Measurements from ENCODE around the gene RB1.

RB1 gene

DNA sequence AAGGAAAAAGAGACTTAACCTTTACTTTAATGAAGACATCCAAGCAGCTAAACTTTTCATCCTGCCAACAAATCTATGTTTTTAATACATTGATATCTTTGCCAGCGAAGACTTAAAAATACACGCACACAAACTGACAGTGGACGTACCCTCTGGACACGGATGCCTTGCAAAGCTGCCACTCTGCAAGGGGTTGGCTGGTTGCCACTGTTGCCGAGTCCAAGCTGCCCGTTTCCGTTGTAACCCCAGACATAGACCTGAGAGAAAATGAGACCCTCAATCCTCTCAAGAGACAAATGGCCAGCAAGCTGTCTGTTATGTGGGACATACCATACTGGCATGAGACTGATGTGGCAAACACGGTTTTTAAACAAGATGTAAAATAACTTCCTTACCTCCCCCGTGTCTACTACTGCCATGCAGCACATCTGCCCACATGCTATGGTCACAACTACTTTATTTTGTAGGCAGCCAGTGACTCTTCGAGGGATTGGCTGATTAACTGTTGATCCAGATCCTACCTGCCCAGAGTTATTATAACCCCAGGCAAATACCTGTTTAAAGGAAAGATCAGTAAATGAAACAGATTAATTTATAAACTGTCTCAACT is 208.2 kb downstream of the RB1 start:
- Histone ChIP-seq H2AFZ (ENCODE audit: low read depth) (no peak overlapping the region), H3K27ac (no peak overlapping the region), H4K20me1 (ENCODE audit: insufficient read depth) (no peaks in the 10 kb centered on the region), H3K4me2 (no peak overlapping the region), H3K4me1 (ENCODE audit: low read depth, poor library complexity, severe bottlenecking) (no peaks in the 10 kb centered on the region), H3K9ac (no peak overlapping the region), H3K27me3 (ENCODE audit: insufficient read depth, low read depth) (no peaks in the 10 kb centered on the region), H3K79me2 (ENCODE audit: insufficient read depth, low read depth) (no peaks in the 10 kb centered on the region), H3K36me3 (ENCODE audit: insufficient read depth) (no peaks in the 10 kb centered on the region), H3K4me3 (IDR thresholded peaks at IDR 0.05; ENCODE audit: insufficient read depth, low read depth, low read length) (no peak overlapping the region)
- TF ChIP-seq, protein P1, sequence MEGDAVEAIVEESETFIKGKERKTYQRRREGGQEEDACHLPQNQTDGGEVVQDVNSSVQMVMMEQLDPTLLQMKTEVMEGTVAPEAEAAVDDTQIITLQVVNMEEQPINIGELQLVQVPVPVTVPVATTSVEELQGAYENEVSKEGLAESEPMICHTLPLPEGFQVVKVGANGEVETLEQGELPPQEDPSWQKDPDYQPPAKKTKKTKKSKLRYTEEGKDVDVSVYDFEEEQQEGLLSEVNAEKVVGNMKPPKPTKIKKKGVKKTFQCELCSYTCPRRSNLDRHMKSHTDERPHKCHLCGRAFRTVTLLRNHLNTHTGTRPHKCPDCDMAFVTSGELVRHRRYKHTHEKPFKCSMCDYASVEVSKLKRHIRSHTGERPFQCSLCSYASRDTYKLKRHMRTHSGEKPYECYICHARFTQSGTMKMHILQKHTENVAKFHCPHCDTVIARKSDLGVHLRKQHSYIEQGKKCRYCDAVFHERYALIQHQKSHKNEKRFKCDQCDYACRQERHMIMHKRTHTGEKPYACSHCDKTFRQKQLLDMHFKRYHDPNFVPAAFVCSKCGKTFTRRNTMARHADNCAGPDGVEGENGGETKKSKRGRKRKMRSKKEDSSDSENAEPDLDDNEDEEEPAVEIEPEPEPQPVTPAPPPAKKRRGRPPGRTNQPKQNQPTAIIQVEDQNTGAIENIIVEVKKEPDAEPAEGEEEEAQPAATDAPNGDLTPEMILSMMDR (conservative IDR thresholded peaks at IDR 0.05; ENCODE audit: low read depth, low read length), result no peak

DNA sequence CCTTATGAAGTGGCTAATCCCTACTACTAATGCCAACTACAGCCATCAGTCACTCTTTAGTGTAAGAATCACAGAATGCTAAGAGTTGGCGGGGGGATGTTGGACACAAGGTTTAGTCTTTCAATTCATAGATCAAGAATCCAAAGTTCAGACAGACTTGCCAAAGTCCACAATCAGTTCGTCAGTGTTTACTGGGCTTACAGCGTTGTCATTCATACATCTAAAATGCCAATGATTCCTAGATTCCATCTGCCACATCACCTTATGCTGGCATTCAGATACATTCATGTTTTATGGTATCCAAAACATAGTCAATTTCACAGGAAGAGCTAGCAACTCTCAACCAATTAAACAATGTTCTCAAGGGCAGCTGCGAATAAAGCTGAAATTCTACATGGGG is 211.2 kb downstream of the RB1 start:
- H3K27ac ChIP-seq, result no peak overlapping the region
- H3K4me3 ChIP-seq (IDR thresholded peaks at IDR 0.05; ENCODE audit: insufficient read depth, low read depth, low read length), result no peak overlapping the region
- H3K27me3 ChIP-seq (ENCODE audit: insufficient read depth, low read depth), result no peaks in the 10 kb centered on the region
- no peak overlapping the region for H2AFZ ChIP-seq (ENCODE audit: low read depth)
- no peaks in the 10 kb centered on the region for H3K4me1 ChIP-seq (ENCODE audit: low read depth, poor library complexity, severe bottlenecking)
- no peak overlapping the region for H3K9ac ChIP-seq
- no peaks in the 10 kb centered on the region for H4K20me1 ChIP-seq (ENCODE audit: insufficient read depth)
- TF ChIP-seq, protein P1 (conservative IDR thresholded peaks at IDR 0.05; ENCODE audit: low read depth, low read length), result no peak
- no peaks in the 10 kb centered on the region for H3K36me3 ChIP-seq (ENCODE audit: insufficient read depth)
- no peak overlapping the region for H3K4me2 ChIP-seq
- no peaks in the 10 kb centered on the region for H3K79me2 ChIP-seq (ENCODE audit: insufficient read depth, low read depth)

DNA sequence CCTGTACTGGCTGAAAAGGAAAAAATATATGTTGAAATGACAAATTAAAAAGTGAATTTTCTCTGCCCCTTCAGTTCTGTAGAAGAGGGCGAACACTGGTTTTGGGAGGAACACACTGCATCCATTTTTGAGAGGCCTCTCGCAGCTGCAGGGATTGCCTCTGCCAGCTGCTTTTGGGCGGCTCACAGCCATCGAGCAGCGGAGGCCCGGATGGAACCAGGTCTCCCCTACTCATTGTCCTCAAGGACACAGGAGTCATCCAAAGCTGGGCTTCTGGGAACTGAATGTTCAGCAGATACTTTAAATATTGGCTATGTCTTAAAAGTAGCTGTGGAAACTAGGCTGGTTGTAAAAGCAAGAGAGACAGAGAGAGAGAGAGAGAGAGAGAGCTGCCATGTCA is 212.2 kb downstream of the RB1 start:
- H3K9ac ChIP-seq, result no peak overlapping the region
- no peak overlapping the region for H2AFZ ChIP-seq (ENCODE audit: low read depth)
- no peaks in the 10 kb centered on the region for H4K20me1 ChIP-seq (ENCODE audit: insufficient read depth)
- H3K4me3 ChIP-seq (IDR thresholded peaks at IDR 0.05; ENCODE audit: insufficient read depth, low read depth, low read length), result no peak overlapping the region
- no peaks in the 10 kb centered on the region for H3K27me3 ChIP-seq (ENCODE audit: insufficient read depth, low read depth)
- no peaks in the 10 kb centered on the region for H3K36me3 ChIP-seq (ENCODE audit: insufficient read depth)
- H3K4me1 ChIP-seq (ENCODE audit: low read depth, poor library complexity, severe bottlenecking), result no peaks in the 10 kb centered on the region
- no peak overlapping the region for H3K4me2 ChIP-seq
- H3K27ac ChIP-seq, result no peak overlapping the region
- H3K79me2 ChIP-seq (ENCODE audit: insufficient read depth, low read depth), result no peaks in the 10 kb centered on the region
- TF ChIP-seq, protein P1 (conservative IDR thresholded peaks at IDR 0.05; ENCODE audit: low read depth, low read length), result no peak

DNA sequence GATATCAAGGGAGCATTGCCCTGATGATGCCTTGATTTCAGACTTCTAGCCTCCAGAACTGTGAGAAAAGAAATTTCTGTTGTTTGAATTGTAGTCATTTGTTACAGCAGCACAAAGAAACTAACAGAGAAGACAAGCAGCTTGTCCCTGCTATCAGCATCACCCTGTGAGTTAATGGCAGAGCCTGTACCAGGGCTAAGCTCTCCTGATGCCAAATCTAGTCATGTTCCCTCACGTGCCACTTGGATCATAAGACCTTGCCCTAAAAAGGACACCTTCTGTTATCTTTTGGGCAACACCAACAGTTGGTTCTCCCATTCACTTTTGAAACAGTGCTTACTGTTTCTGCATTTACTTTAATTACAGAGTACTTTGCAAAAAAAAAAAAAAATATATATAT is 214.5 kb downstream of the RB1 start:
- H3K79me2 ChIP-seq (ENCODE audit: insufficient read depth, low read depth), result no peaks in the 10 kb centered on the region
- H2AFZ ChIP-seq (ENCODE audit: low read depth), result no peak overlapping the region
- H4K20me1 ChIP-seq (ENCODE audit: insufficient read depth), result no peaks in the 10 kb centered on the region
- TF ChIP-seq, protein P1 (conservative IDR thresholded peaks at IDR 0.05; ENCODE audit: low read depth, low read length), result no peak
- no peaks in the 10 kb centered on the region for H3K27me3 ChIP-seq (ENCODE audit: insufficient read depth, low read depth)
- no peak overlapping the region for H3K27ac ChIP-seq
- no peak overlapping the region for H3K9ac ChIP-seq
- no peaks in the 10 kb centered on the region for H3K36me3 ChIP-seq (ENCODE audit: insufficient read depth)
- no peak overlapping the region for H3K4me3 ChIP-seq (IDR thresholded peaks at IDR 0.05; ENCODE audit: insufficient read depth, low read depth, low read length)
- no peaks in the 10 kb centered on the region for H3K4me1 ChIP-seq (ENCODE audit: low read depth, poor library complexity, severe bottlenecking)
- H3K4me2 ChIP-seq, result no peak overlapping the region
